ENCODE results near the gene EPB41L4B. TPM values are rescaled to one million over a fixed set of nuclear protein-coding genes. Genes with fewer than 3 reads are reported as not detected.

The EPB41L4B gene
- total RNA-seq, 6 experiments from 2014 or later, result 0.33 to 0.37 (median 0.35) TPM; not detected in 2

DNA sequence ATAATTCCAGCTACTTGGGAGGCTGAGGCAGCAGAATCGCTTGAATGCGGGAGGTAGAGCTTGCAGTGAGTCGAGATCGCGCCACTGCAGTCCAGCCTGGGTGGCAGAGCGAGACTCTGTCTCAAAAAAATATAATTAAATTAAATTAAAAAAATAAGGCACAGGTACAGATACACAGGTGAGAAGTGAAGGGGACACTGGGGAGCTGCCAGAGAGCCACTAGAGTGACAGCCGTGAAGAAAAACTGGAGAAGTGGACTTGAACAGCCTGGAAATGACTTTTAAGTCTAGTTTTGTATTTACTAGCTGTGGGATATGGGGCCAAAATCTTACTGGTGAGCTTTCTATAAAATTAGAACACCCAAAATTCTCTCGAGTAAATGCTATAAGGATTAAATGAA, 15.1 kb downstream of the EPB41L4B start:
- peaks cover 10% of the 10 kb centered on the region for H3K4me1 Mint-ChIP-seq (ENCODE audit: low read depth)
- no peak overlapping the region for H3K27ac Mint-ChIP-seq
- H3K27me3 Mint-ChIP-seq (ENCODE audit: insufficient read depth), result peaks cover 40% of the 10 kb centered on the region
- TF ChIP-seq, protein P1, sequence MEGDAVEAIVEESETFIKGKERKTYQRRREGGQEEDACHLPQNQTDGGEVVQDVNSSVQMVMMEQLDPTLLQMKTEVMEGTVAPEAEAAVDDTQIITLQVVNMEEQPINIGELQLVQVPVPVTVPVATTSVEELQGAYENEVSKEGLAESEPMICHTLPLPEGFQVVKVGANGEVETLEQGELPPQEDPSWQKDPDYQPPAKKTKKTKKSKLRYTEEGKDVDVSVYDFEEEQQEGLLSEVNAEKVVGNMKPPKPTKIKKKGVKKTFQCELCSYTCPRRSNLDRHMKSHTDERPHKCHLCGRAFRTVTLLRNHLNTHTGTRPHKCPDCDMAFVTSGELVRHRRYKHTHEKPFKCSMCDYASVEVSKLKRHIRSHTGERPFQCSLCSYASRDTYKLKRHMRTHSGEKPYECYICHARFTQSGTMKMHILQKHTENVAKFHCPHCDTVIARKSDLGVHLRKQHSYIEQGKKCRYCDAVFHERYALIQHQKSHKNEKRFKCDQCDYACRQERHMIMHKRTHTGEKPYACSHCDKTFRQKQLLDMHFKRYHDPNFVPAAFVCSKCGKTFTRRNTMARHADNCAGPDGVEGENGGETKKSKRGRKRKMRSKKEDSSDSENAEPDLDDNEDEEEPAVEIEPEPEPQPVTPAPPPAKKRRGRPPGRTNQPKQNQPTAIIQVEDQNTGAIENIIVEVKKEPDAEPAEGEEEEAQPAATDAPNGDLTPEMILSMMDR (IDR thresholded peaks at IDR 0.05), result no peak
- H3K36me3 Mint-ChIP-seq (ENCODE audit: low read depth), result no peaks in the 10 kb centered on the region
- DNase-seq, result no peak
- H3K4me3 Mint-ChIP-seq, result no peak overlapping the region
- no peaks in the 10 kb centered on the region for H3K9me3 Mint-ChIP-seq

DNA sequence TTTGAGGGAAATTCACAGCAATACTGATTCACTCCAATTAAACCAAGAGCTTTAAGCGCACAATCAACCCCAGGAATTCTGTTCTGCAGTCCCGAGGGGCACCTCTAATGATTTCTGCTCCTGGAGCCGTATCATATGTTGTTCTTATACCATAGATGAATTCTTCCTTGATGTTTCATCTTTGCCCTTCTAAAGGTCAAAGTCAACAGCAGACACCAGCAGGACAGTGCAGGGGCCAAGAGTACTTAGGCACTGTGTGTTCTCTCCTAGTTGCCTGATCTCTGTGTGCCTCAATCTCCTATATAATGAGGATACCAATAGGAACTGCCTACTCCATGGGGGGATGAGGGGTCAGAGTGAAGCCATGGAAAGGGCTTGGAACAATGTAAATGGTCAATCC, 16.5 kb downstream of the EPB41L4B start:
- no peak overlapping the region for H3K27ac Mint-ChIP-seq
- no peaks in the 10 kb centered on the region for H3K4me1 Mint-ChIP-seq (ENCODE audit: low read depth)
- no peaks in the 10 kb centered on the region for H3K36me3 Mint-ChIP-seq (ENCODE audit: low read depth)
- no peak for DNase-seq
- TF ChIP-seq, protein P1 (IDR thresholded peaks at IDR 0.05), result no peak
- peaks cover 44% of the 10 kb centered on the region for H3K27me3 Mint-ChIP-seq (ENCODE audit: insufficient read depth)
- H3K4me3 Mint-ChIP-seq, result no peak overlapping the region
- no peaks in the 10 kb centered on the region for H3K9me3 Mint-ChIP-seq

- Mint-ChIP-seq H3K4me1 (ENCODE audit: low read depth) (no peaks in the 10 kb centered on the region), H3K27ac (no peak overlapping the region), H3K9me3 (no peaks in the 10 kb centered on the region), H3K27me3 (ENCODE audit: insufficient read depth) (peaks cover 46% of the 10 kb centered on the region), H3K36me3 (ENCODE audit: low read depth) (no peaks in the 10 kb centered on the region), H3K4me3 (no peak overlapping the region)
- DNase-seq, result no peak
- TF ChIP-seq, protein P1 (IDR thresholded peaks at IDR 0.05), result no peak
Measured at GRCh38 chr9:109303900-109304299, 17.0 kb downstream of the EPB41L4B start.

- peaks cover 41% of the 10 kb centered on the region for H3K27me3 Mint-ChIP-seq (ENCODE audit: insufficient read depth)
- TF ChIP-seq, protein P1 (IDR thresholded peaks at IDR 0.05), result no peak
- no peak overlapping the region for H3K4me3 Mint-ChIP-seq
- DNase-seq, result no peak
- H3K9me3 Mint-ChIP-seq, result no peaks in the 10 kb centered on the region
- H3K4me1 Mint-ChIP-seq (ENCODE audit: low read depth), result no peaks in the 10 kb centered on the region
- H3K36me3 Mint-ChIP-seq (ENCODE audit: low read depth), result no peaks in the 10 kb centered on the region
- H3K27ac Mint-ChIP-seq, result no peak overlapping the region
Measured at GRCh38 chr9:109302606-109303005, 18.3 kb downstream of the EPB41L4B start.

DNA sequence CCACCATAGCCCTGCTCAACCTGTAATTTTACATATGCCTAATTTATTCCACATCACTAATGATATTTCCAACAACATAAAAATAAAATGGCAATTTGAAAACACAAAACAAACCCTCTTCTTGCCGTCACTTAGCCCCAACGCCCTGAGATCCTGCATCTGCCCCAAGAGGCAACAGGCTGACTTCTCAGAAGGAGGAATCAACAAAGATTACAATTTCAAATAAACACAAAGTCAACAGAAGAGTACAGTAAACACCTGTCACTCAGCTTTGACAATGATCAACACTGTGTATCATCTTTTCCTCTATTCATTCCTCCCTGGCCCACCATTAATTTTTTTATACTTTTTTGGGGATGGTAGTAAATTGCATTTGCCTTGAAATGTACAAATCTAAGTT, 19.8 kb downstream of the EPB41L4B start:
- no peak overlapping the region for H3K4me3 Mint-ChIP-seq
- DNase-seq, result no peak
- no peaks in the 10 kb centered on the region for H3K4me1 Mint-ChIP-seq (ENCODE audit: low read depth)
- TF ChIP-seq, protein P1 (IDR thresholded peaks at IDR 0.05), result no peak
- no peak overlapping the region for H3K27ac Mint-ChIP-seq
- H3K9me3 Mint-ChIP-seq, result no peaks in the 10 kb centered on the region
- no peaks in the 10 kb centered on the region for H3K36me3 Mint-ChIP-seq (ENCODE audit: low read depth)
- H3K27me3 Mint-ChIP-seq (ENCODE audit: insufficient read depth), result peaks cover 39% of the 10 kb centered on the region

- no peak overlapping the region for H3K4me3 Mint-ChIP-seq
- DNase-seq, result no peak
- TF ChIP-seq, protein P1 (IDR thresholded peaks at IDR 0.05), result no peak
- no peak overlapping the region for H3K27ac Mint-ChIP-seq
- H3K4me1 Mint-ChIP-seq (ENCODE audit: low read depth), result no peaks in the 10 kb centered on the region
- peaks cover 44% of the 10 kb centered on the region for H3K27me3 Mint-ChIP-seq (ENCODE audit: insufficient read depth)
- H3K36me3 Mint-ChIP-seq (ENCODE audit: low read depth), result no peaks in the 10 kb centered on the region
- H3K9me3 Mint-ChIP-seq, result no peaks in the 10 kb centered on the region
Measured at GRCh38 chr9:109299891-109300290, 21.0 kb downstream of the EPB41L4B start.

Data from HFFc6 (cell line).